HepG2 (cell line): ENCODE data around the gene ARCN1. TPM values are rescaled to one million over a fixed set of nuclear protein-coding genes. Genes with fewer than 3 reads are reported as not detected.

Source experiments
- CHD2 ChIP-seq: IDR thresholded peaks from 2 replicates; pipeline ENCODE4 v1.6.1; 2011; ENCODE audit warnings: low read depth, low read length, improper control_type of control experiment
- CHD4 ChIP-seq: fragments of 200-600 bp; sonication (generic); IDR thresholded peaks from 2 replicates; pipeline ENCODE4 v1.7.0; 2017; ENCODE audit warnings: mild to moderate bottlenecking, low read length, borderline replicate concordance
- CREM ChIP-seq, 2 experiments: sonication (generic) in 1 of 2; formaldehyde crosslinking in 1 of 2; IDR thresholded peaks; 2 replicates each; pipeline versions ENCODE4 v1.4.0 to v1.6.1; 2016 to 2020; ENCODE audit warnings: antibody characterized with exemption in 1 of 2, mild to moderate bottlenecking in 1 of 2, missing genetic modification reagents in 1 of 2
- MEIS1 ChIP-seq: sonication (generic); formaldehyde crosslinking; IDR thresholded peaks from 2 replicates; pipeline ENCODE4 v1.9.0; 2021; ENCODE audit warnings: mild to moderate bottlenecking, missing genetic modification reagents, moderate library complexity, borderline replicate concordance
- MIER2 ChIP-seq: IDR thresholded peaks from 2 replicates; pipeline ENCODE4 v1.6.1; 2016; ENCODE audit warnings: missing biosample characterization, missing genetic modification reagents
- NFE2L1 ChIP-seq: sonication (generic); formaldehyde crosslinking; IDR thresholded peaks from 2 replicates; pipeline ENCODE4 v1.4.0; 2020; ENCODE audit warnings: missing genetic modification reagents, mild to moderate bottlenecking, borderline replicate concordance
- NONO ChIP-seq, 2 experiments: fragments of 450-650 bp in 1 of 2; sonication (generic) in 1 of 2; formaldehyde crosslinking in 1 of 2; IDR thresholded peaks in 1 of 2; conservative IDR thresholded peaks in 1 of 2; 2 replicates each; pipeline versions ENCODE4 v1.6.1 to v1.8.0; 2017 to 2022; ENCODE audit warnings: mild to moderate bottlenecking in 1 of 2, missing genetic modification reagents in 1 of 2, moderate library complexity in 1 of 2
- SMARCC2 ChIP-seq: fragments of 450-650 bp; IDR thresholded peaks from 2 replicates; pipeline ENCODE4 v1.6.1; 2017; ENCODE audit warnings: antibody characterized with exemption, mild to moderate bottlenecking
- U2AF1 ChIP-seq: fragments of 200-400 bp; formaldehyde crosslinking; optimal IDR thresholded peaks from 2 replicates; pipeline ENCODE3; 2017; ENCODE audit warnings: mild to moderate bottlenecking, low read depth, low read length
- ZSCAN9 ChIP-seq: IDR thresholded peaks from 2 replicates; pipeline ENCODE4 v1.6.1; 2016; ENCODE audit warnings: borderline replicate concordance
- ZUFSP ChIP-seq: sonication (generic); formaldehyde crosslinking; IDR thresholded peaks from 2 replicates; pipeline ENCODE4 v1.9.0; 2021; ENCODE audit warnings: missing genetic modification reagents, mild to moderate bottlenecking, borderline replicate concordance
- polyA plus RNA-seq, 8 experiments: library from polyadenylated mRNA; depleted of rRNA in 3 of 8; stranded (reverse) in 7 of 8; unstranded in 1 of 8; fragments of >200 nt; fragmentation: Illumina TruSeq in 4 of 8; extraction: Trizol in 4 of 8; gene quantifications; 2 replicates each; pipeline versions ENCODE4 v1.2.1 to v1.2.3, GENCODE V29; 2011 to 2016; ENCODE audit warnings: low read depth in 4 of 8, missing spikeins in 1 of 8, mixed read lengths in 1 of 8; ENCODE audit not compliant: insufficient read depth in 1 of 8
- total RNA-seq, 5 experiments: library from RNA; depleted of rRNA; stranded (reverse); fragments of >200 nt; fragmentation: Illumina TruSeq; extraction: Trizol; gene quantifications; 2 replicates each; pipeline ENCODE4 v1.2.3, GENCODE V29; 2016; ENCODE audit warnings: low read depth in 1 of 5
- TF ChIP-seq, protein P1 (sequence below): sonication (generic); formaldehyde crosslinking; IDR thresholded peaks from 2 replicates; pipeline ENCODE4 v1.4.0; 2020; ENCODE audit warnings: missing genetic modification reagents
- TF ChIP-seq, protein P2 (sequence below): IDR thresholded peaks from 2 replicates; pipeline ENCODE4 v1.6.1; 2016
- TF ChIP-seq, protein P3 (sequence below): sonication (generic); formaldehyde crosslinking; IDR thresholded peaks from 2 replicates; pipeline ENCODE4 v1.5.0; 2020; ENCODE audit warnings: missing genetic modification reagents, mild to moderate bottlenecking, borderline replicate concordance
- TF ChIP-seq, protein P4 (sequence below): sonication (generic); formaldehyde crosslinking; IDR thresholded peaks from 2 replicates; pipeline ENCODE4 v1.5.0; 2020; ENCODE audit warnings: mild to moderate bottlenecking, missing genetic modification reagents, borderline replicate concordance

Gene ARCN1
- total and polyA plus RNA-seq, 2 of the 13 experiments (the other 11 are each of a cell fraction or from before 2014, with no cell fraction given) = 148 to 200 TPM

DNA sequence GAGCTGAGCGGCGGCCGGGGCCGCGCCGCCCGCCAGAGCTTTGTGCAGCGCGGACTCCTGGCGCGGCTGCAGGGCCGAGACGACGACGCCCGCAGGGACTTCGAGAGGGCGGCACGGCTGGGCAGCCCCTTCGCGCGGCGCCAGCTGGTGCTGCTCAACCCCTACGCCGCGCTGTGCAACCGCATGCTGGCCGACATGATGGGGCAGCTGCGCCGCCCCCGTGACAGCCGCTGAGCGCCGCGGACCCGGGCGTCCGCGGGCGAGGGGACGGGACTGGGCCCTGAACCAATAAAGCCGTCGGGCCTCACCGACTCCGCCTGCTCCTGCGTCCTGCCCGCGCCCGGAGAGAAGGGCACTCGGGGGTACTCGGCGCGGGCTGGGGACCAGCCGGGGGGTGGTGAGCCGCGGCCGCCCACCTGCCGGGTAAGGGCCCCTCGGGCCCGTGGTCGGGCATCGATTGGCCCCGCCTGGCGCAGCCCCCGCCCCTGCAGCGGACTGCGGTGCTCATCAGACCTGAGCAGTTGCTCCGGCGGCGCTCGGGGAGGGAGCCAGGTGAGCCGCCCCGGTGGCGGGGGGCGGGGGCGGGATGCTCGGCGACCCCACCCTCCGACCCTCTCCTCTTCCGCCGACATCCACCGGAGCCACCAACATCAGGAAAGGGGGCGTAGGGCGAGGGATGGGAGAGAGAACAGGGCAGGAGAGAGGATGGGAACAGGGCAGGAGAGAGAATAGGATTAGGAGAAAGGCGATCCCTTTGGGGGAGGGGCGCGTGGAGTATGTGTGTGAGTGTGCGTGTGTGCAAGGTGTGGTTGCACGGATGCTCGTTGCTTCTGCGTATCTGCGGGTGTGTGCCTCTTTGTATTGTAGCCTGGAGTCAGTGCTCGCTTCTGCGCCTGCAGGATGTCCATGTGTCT is 41.3 kb upstream of the ARCN1 start, which contains the start of gene TMEM25 (continued):
- TF ChIP-seq, protein P1, sequence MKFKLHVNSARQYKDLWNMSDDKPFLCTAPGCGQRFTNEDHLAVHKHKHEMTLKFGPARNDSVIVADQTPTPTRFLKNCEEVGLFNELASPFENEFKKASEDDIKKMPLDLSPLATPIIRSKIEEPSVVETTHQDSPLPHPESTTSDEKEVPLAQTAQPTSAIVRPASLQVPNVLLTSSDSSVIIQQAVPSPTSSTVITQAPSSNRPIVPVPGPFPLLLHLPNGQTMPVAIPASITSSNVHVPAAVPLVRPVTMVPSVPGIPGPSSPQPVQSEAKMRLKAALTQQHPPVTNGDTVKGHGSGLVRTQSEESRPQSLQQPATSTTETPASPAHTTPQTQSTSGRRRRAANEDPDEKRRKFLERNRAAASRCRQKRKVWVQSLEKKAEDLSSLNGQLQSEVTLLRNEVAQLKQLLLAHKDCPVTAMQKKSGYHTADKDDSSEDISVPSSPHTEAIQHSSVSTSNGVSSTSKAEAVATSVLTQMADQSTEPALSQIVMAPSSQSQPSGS (CRISPR knock-in tag) = peak; percentile 35; the same call in 1 of the 2 replicates
- TF ChIP-seq NONO (IDR thresholded peaks at IDR 0.05) (no peak), NONO (CRISPR knock-in tag; conservative IDR thresholded peaks at IDR 0.05) (peak; percentile 83), MIER2 (CRISPR knock-in tag) (no peak), CHD4 (no peak), ZUFSP (CRISPR knock-in tag) (no peak), NFE2L1 (CRISPR knock-in tag) (no peak), MEIS1 (no peak), CREM (IDR thresholded peaks at IDR 0.05) (no peak), CREM (CRISPR knock-in tag; IDR thresholded peaks at IDR 0.05) (no peak), U2AF1 (no peak), CHD2 (no peak), SMARCC2 (no peak), ZSCAN9 (CRISPR knock-in tag) (peak; percentile 76; the same call in 1 of the 2 replicates)
- TF ChIP-seq, protein P2, sequence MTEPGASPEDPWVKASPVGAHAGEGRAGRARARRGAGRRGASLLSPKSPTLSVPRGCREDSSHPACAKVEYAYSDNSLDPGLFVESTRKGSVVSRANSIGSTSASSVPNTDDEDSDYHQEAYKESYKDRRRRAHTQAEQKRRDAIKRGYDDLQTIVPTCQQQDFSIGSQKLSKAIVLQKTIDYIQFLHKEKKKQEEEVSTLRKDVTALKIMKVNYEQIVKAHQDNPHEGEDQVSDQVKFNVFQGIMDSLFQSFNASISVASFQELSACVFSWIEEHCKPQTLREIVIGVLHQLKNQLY (CRISPR knock-in tag) = no peak
- TF ChIP-seq, protein P3, sequence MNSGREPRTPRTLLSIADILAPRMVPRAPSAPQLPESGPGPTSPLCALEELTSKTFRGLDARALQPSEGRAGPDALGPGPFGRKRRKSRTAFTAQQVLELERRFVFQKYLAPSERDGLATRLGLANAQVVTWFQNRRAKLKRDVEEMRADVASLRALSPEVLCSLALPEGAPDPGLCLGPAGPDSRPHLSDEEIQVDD (CRISPR knock-in tag) = no peak; the same call in 1 of the 2 replicates
- TF ChIP-seq, protein P4, sequence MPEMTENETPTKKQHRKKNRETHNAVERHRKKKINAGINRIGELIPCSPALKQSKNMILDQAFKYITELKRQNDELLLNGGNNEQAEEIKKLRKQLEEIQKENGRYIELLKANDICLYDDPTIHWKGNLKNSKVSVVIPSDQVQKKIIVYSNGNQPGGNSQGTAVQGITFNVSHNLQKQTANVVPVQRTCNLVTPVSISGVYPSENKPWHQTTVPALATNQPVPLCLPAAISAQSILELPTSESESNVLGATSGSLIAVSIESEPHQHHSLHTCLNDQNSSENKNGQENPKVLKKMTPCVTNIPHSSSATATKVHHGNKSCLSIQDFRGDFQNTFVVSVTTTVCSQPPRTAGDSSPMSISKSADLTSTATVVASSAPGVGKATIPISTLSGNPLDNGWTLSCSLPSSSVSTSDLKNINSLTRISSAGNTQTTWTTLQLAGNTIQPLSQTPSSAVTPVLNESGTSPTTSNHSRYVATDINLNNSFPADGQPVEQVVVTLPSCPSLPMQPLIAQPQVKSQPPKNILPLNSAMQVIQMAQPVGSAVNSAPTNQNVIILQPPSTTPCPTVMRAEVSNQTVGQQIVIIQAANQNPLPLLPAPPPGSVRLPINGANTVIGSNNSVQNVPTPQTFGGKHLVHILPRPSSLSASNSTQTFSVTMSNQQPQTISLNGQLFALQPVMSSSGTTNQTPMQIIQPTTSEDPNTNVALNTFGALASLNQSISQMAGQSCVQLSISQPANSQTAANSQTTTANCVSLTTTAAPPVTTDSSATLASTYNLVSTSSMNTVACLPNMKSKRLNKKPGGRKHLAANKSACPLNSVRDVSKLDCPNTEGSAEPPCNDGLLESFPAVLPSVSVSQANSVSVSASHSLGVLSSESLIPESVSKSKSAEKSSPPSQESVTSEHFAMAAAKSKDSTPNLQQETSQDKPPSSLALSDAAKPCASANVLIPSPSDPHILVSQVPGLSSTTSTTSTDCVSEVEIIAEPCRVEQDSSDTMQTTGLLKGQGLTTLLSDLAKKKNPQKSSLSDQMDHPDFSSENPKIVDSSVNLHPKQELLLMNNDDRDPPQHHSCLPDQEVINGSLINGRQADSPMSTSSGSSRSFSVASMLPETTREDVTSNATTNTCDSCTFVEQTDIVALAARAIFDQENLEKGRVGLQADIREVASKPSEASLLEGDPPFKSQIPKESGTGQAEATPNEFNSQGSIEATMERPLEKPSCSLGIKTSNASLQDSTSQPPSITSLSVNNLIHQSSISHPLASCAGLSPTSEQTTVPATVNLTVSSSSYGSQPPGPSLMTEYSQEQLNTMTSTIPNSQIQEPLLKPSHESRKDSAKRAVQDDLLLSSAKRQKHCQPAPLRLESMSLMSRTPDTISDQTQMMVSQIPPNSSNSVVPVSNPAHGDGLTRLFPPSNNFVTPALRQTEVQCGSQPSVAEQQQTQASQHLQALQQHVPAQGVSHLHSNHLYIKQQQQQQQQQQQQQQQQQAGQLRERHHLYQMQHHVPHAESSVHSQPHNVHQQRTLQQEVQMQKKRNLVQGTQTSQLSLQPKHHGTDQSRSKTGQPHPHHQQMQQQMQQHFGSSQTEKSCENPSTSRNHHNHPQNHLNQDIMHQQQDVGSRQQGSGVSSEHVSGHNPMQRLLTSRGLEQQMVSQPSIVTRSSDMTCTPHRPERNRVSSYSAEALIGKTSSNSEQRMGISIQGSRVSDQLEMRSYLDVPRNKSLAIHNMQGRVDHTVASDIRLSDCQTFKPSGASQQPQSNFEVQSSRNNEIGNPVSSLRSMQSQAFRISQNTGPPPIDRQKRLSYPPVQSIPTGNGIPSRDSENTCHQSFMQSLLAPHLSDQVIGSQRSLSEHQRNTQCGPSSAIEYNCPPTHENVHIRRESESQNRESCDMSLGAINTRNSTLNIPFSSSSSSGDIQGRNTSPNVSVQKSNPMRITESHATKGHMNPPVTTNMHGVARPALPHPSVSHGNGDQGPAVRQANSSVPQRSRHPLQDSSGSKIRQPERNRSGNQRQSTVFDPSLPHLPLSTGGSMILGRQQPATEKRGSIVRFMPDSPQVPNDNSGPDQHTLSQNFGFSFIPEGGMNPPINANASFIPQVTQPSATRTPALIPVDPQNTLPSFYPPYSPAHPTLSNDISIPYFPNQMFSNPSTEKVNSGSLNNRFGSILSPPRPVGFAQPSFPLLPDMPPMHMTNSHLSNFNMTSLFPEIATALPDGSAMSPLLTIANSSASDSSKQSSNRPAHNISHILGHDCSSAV (CRISPR knock-in tag) = no peak
